Measurements from ENCODE around the gene PHLDB2.
A peak's percentile ranks its signal among the peaks of the same experiment; 100 is the strongest.

The PHLDB2 gene

DNA sequence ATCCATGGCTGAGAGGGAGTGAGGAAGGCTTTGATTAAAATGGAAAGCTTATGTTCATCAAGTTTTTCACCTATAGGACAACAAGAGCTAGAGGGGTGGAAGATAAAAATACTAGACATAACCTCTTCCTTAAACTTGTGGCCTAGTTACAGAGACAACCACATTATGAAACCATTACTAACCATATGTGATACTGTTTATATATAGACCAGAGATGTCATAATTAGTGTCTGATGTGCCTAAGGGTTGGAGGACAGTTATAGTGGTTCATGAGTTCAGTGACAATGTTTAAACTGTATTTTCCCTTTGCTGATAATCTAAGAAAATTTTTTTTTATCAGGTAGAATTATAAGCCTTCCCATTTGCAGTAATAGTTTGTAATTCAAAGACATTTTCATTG, 23.7 kb downstream of the PHLDB2 start:
- H4K20me1 ChIP-seq, result no peaks in the 10 kb centered on the region
- peak overlapping the region in 6 of 11 experiments; percentile 0 to 35 (median 27); a peak in 6 of 22 replicates for H3K4me2 ChIP-seq
- TF ChIP-seq Cebpa-rat (IDR thresholded peaks at IDR 0.05), result no peak
- no peak overlapping the region for H3K4me3 ChIP-seq
- H3K4me1 ChIP-seq, result peaks cover 0 to 9% (median 5%) of the 10 kb centered on the region in 10 experiments; a peak in 8 of 20 replicates
- H3K27me3 ChIP-seq, result no peaks in the 10 kb centered on the region
- peaks cover 0 to 35% (median 14%) of the 10 kb centered on the region in 11 experiments; a peak in 12 of 22 replicates for H3K36me3 ChIP-seq
- peaks cover 9 to 28% (median 22%) of the 10 kb centered on the region in 11 experiments; a peak in 21 of 22 replicates for H3K9me3 ChIP-seq (replicated peaks in 1 of 11)
- no peak overlapping the region for H3K27ac ChIP-seq
- no peak overlapping the region for H3K9ac ChIP-seq

DNA sequence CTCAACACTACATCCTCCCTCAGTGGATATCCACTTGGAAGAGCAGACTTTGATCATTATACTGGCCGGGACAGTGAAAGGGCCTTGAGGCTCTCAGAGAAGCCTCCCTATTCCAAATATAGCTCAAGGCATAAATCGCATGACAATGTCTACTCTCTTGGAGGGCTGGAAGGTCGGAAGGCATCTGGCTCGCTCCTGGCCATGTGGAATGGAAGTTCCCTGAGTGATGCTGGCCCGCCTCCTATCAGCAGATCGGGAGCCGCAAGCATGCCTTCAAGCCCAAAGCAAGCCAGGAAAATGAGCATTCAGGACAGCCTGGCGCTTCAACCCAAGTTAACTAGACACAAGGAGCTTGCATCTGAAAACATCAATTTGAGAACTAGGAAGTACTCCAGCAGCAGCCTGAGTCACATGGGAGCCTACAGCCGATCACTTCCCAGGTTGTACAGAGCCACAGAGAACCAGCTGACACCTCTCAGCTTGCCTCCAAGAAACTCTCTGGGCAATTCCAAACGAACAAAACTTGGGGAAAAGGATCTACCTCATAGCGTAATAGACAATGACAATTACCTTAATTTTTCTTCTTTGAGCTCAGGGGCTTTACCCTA, 25.4 kb downstream of the PHLDB2 start:
- H3K27me3 ChIP-seq, result no peaks in the 10 kb centered on the region
- no peak overlapping the region for H3K9ac ChIP-seq
- H3K27ac ChIP-seq, result no peak overlapping the region
- H4K20me1 ChIP-seq, result no peaks in the 10 kb centered on the region
- TF ChIP-seq Cebpa-rat (IDR thresholded peaks at IDR 0.05), result no peak
- peaks cover 0 to 37% (median 14%) of the 10 kb centered on the region in 11 experiments; a peak in 12 of 22 replicates for H3K36me3 ChIP-seq
- peaks cover 0 to 9% (median 5%) of the 10 kb centered on the region in 10 experiments; a peak in 8 of 20 replicates for H3K4me1 ChIP-seq
- H3K9me3 ChIP-seq (replicated peaks in 1 of 11), result peaks cover 9 to 22% (median 17%) of the 10 kb centered on the region in 11 experiments; a peak in 21 of 22 replicates
- H3K4me3 ChIP-seq, result no peak overlapping the region
- H3K4me2 ChIP-seq, result no peak overlapping the region

DNA sequence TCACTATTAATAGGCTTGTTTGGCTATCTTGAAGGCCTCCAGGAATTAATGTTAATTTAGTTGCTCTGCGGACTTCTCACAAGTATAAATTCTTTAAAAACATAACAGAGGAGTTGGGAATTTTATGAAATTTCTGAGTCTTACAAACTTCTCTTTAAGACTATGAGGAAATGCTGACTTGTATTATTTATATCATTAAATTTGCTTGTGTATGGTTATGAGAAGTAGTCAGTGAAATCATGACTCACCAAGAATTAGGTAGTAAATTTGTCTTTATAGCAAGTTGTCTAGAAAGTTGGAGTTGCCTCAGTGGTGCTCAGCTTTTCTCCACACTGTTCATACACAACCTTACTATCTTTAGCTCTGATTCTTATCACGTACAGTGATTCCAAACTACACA, 26.5 kb downstream of the PHLDB2 start:
- TF ChIP-seq Cebpa-rat (IDR thresholded peaks at IDR 0.05), result no peak
- peaks cover 0 to 13% (median 8%) of the 10 kb centered on the region in 11 experiments; a peak in 20 of 22 replicates for H3K9me3 ChIP-seq (replicated peaks in 1 of 11)
- no peaks in the 10 kb centered on the region for H4K20me1 ChIP-seq
- no peak overlapping the region for H3K4me2 ChIP-seq
- H3K4me1 ChIP-seq, result peaks cover 0 to 9% (median 5%) of the 10 kb centered on the region in 10 experiments; a peak in 8 of 20 replicates
- H3K36me3 ChIP-seq, result peaks cover 0 to 43% (median 14%) of the 10 kb centered on the region in 11 experiments; a peak in 12 of 22 replicates
- no peaks in the 10 kb centered on the region for H3K27me3 ChIP-seq
- no peak overlapping the region for H3K4me3 ChIP-seq
- no peak overlapping the region for H3K27ac ChIP-seq
- no peak overlapping the region for H3K9ac ChIP-seq

DNA sequence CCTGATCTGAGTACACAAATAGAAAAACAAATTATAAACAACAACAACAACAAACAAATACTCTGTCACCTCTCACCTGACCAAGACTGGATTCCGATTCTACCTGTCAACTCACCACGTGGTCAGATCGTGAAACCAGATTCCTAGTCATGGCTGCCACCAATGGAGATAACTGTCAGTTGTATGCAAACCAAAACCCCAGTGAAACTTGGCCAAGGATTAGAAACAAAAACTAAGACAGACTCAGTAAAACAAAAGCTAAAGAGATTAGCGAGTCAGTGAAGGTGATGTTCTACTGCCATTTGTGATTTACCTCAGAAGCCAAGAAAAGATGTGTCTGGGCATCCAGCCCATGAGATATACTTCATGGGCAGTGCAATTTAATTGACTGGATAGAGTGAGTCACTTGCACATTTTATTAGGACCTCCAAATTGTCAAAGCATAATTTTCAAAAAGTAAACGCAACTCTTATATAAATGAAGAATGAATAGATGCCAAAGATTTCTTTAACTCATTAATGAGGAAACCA, 31.1 kb downstream of the PHLDB2 start:
- peaks cover 0 to 25% (median 3%) of the 10 kb centered on the region in 11 experiments; a peak in 11 of 22 replicates for H3K36me3 ChIP-seq
- 0 out of 22 replicates have a peak, but pooled peaks cover 0 to 4% (median 0%) of the 10 kb centered on the region in 11 experiments for H3K9me3 ChIP-seq (replicated peaks in 1 of 11)
- H3K4me2 ChIP-seq, result no peak overlapping the region
- H3K27ac ChIP-seq, result no peak overlapping the region
- H4K20me1 ChIP-seq, result no peaks in the 10 kb centered on the region
- no peak overlapping the region for H3K9ac ChIP-seq
- no peak for TF ChIP-seq Cebpa-rat (IDR thresholded peaks at IDR 0.05)
- H3K4me3 ChIP-seq, result no peak overlapping the region
- no peaks in the 10 kb centered on the region for H3K27me3 ChIP-seq
- no peaks in the 10 kb centered on the region for H3K4me1 ChIP-seq

DNA sequence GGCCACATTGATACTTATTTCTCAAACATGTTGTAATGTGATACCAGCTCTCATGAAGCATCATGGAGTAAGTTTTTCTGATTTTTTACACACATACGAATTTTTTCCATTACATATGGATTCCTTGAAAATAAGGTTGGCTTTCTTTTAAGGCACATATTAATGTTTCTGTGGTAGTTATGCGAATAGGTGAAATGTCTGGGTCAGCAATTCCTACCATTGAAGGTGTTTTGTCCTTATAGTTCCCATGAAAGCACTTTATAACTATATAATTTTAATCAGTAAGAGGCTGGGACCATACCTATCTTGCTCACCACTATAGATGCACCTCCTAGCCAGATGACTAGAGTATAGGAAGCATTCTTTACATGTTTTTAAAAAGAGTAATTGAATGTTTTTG, 33.0 kb downstream of the PHLDB2 start:
- H3K36me3 ChIP-seq, result peaks cover 0 to 9% (median 0%) of the 10 kb centered on the region in 11 experiments; a peak in 1 of 22 replicates

DNA sequence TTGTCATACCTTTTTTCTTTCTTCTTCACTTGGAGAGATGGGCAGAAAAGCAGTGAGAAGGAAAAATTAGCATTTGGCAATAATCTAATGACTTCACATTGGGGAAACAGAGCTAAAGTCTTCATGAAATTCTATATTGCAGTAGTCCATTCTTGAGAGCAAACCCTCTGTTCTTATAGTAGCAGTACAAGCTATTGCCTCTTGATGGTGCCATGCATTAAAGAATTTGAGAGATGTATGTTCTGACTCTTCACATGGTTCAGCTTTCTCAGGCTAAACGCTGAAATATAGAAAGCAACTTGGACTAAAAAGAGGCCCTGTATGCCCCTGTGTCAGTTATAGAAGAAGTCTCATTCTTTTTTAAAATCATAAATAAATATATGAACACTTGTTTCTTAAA, 36.0 kb downstream of the PHLDB2 start:
- Histone ChIP-seq H4K20me1 (no peaks in the 10 kb centered on the region), H3K4me3 (no peak overlapping the region), H3K4me1 (no peaks in the 10 kb centered on the region), H3K27me3 (no peaks in the 10 kb centered on the region), H3K4me2 (no peak overlapping the region), H3K9ac (no peak overlapping the region), H3K36me3 (peaks cover 0 to 17% (median 0%) of the 10 kb centered on the region in 11 experiments; a peak in 5 of 22 replicates), H3K27ac (no peak overlapping the region), H3K9me3 (replicated peaks in 1 of 11) (peaks cover 0 to 31% (median 17%) of the 10 kb centered on the region in 11 experiments; a peak in 18 of 22 replicates)
- TF ChIP-seq Cebpa-rat (IDR thresholded peaks at IDR 0.05), result no peak

More for the DNA sequence above, 33.0 kb downstream of the PHLDB2 start:
- no peaks in the 10 kb centered on the region for H3K27me3 ChIP-seq
- H4K20me1 ChIP-seq, result no peaks in the 10 kb centered on the region
- no peak overlapping the region for H3K9ac ChIP-seq
- no peak for TF ChIP-seq Cebpa-rat (IDR thresholded peaks at IDR 0.05)
- H3K4me2 ChIP-seq, result no peak overlapping the region
- no peaks in the 10 kb centered on the region for H3K4me1 ChIP-seq
- H3K4me3 ChIP-seq, result no peak overlapping the region
- no peak overlapping the region for H3K27ac ChIP-seq
- H3K9me3 ChIP-seq (replicated peaks in 1 of 11), result 0 out of 22 replicates have a peak, but pooled peaks cover 0 to 9% (median 0%) of the 10 kb centered on the region in 11 experiments

DNA sequence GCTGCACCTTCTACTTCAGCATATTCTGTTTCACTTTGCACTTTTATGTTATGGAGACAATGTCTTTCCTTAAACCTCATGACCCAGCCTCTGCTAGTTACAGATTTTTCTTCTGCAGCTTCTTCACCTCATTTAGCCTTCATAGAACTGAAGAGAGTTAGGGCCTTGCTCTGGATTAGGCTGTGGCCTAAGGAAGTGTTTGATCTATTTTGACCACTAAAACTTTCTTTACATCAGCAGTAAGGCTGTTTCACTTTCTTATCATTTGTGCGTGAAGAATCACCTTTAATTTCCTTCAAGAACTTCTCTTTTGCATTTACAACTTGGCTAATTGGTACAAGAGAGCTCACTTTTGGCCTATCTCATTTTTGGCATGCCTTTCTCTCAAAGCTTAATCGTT, 40.9 kb downstream of the PHLDB2 start:
- Histone ChIP-seq H3K27ac (no peak overlapping the region), H3K36me3 (peaks cover 0 to 17% (median 0%) of the 10 kb centered on the region in 11 experiments; a peak in 6 of 22 replicates)

DNA sequence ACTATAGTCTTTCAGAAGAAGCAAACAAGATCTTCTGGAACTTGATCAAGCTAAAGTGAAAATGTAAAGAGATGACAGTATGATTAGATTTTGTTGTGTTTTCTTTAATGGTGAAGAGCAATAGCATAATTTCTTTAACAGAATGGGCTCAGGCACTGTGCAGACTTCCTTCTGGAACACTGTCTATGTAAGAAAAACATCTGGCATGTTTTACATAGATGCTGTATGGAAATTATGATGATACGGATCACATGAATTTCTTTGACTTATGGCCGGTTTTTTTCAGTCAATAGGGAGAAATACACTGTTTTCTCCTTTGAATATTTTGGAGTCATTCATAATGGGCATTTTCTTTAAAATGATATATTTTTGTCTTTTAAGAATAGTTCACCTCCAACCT, 42.6 kb downstream of the PHLDB2 start:
- H3K9me3 ChIP-seq (replicated peaks in 1 of 11), result peaks cover 0 to 27% (median 18%) of the 10 kb centered on the region in 11 experiments; a peak in 18 of 22 replicates
- TF ChIP-seq Cebpa-rat (IDR thresholded peaks at IDR 0.05), result no peak
- no peaks in the 10 kb centered on the region for H4K20me1 ChIP-seq
- H3K27ac ChIP-seq, result no peak overlapping the region
- H3K9ac ChIP-seq, result no peak overlapping the region
- H3K36me3 ChIP-seq, result peaks cover 0 to 17% (median 0%) of the 10 kb centered on the region in 11 experiments; a peak in 6 of 22 replicates
- H3K4me2 ChIP-seq, result no peak overlapping the region
- H3K4me1 ChIP-seq, result peaks cover 0 to 12% (median 2%) of the 10 kb centered on the region in 10 experiments; a peak in 6 of 20 replicates
- H3K27me3 ChIP-seq, result no peaks in the 10 kb centered on the region
- no peak overlapping the region for H3K4me3 ChIP-seq

More for the DNA sequence above, 40.9 kb downstream of the PHLDB2 start:
- no peaks in the 10 kb centered on the region for H4K20me1 ChIP-seq
- no peak overlapping the region for H3K4me2 ChIP-seq
- H3K4me3 ChIP-seq, result no peak overlapping the region
- TF ChIP-seq Cebpa-rat (IDR thresholded peaks at IDR 0.05), result no peak
- H3K9ac ChIP-seq, result no peak overlapping the region
- peaks cover 0 to 34% (median 18%) of the 10 kb centered on the region in 11 experiments; a peak in 18 of 22 replicates for H3K9me3 ChIP-seq (replicated peaks in 1 of 11)
- no peaks in the 10 kb centered on the region for H3K27me3 ChIP-seq
- H3K4me1 ChIP-seq, result peaks cover 0 to 8% (median 0%) of the 10 kb centered on the region in 10 experiments; a peak in 5 of 20 replicates

DNA sequence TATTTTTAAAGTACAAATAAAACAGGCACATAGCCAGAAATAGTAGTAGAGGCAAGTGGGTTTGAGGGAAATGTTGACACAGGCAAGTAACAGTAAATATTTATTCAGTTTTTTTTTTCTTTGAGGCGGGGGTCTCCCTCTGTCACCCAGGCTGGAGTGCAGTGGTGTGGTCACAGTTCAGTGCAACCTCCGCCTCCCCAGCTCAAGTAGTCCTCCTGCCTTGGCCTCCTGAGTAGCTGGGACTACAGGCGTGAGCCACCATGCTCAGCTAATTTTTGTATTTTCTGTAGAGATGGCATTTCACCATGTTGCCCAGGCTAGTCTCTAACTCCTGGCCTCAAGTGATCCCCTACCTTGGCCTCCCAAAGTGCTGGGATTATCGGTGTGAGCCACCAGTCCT, 43.5 kb downstream of the PHLDB2 start:
- peaks cover 0 to 12% (median 2%) of the 10 kb centered on the region in 10 experiments; a peak in 6 of 20 replicates for H3K4me1 ChIP-seq
- peaks cover 0 to 17% (median 0%) of the 10 kb centered on the region in 11 experiments; a peak in 6 of 22 replicates for H3K36me3 ChIP-seq
- H3K9me3 ChIP-seq (replicated peaks in 1 of 11), result peaks cover 0 to 27% (median 18%) of the 10 kb centered on the region in 11 experiments; a peak in 18 of 22 replicates
- TF ChIP-seq Cebpa-rat (IDR thresholded peaks at IDR 0.05), result no peak
- H3K4me2 ChIP-seq, result no peak overlapping the region
- no peaks in the 10 kb centered on the region for H3K27me3 ChIP-seq
- H3K27ac ChIP-seq, result no peak overlapping the region
- H4K20me1 ChIP-seq, result no peaks in the 10 kb centered on the region
- H3K9ac ChIP-seq, result no peak overlapping the region
- no peak overlapping the region for H3K4me3 ChIP-seq

Data from BLaER1 treated with 17β-estradiol and CSF1 and Interleukin-3, amounts not matched to agents 10 nM and 100 nM (cell line).